Lower leg skin (tissue), 3 donors: ENCODE results near the gene TAF10.

Experiments used
- POLR2A ChIP-seq, 2 donors: fragments of 450-650 bp; IDR thresholded peaks; one replicate each; pipeline ENCODE4 v1.6.1; 2016 to 2017; ENCODE audit warnings: antibody characterized with exemption in 2 of 2, mild to moderate bottlenecking in 1 of 2, moderate library complexity in 1 of 2
- TF ChIP-seq, protein P1 (sequence below), 3 donors: fragments of 450-650 bp; IDR thresholded peaks; one replicate each; pipeline ENCODE4 v1.5.1; 2016; ENCODE audit warnings: antibody characterized with exemption in 3 of 3, mild to moderate bottlenecking in 3 of 3, moderate library complexity in 2 of 3

DNA sequence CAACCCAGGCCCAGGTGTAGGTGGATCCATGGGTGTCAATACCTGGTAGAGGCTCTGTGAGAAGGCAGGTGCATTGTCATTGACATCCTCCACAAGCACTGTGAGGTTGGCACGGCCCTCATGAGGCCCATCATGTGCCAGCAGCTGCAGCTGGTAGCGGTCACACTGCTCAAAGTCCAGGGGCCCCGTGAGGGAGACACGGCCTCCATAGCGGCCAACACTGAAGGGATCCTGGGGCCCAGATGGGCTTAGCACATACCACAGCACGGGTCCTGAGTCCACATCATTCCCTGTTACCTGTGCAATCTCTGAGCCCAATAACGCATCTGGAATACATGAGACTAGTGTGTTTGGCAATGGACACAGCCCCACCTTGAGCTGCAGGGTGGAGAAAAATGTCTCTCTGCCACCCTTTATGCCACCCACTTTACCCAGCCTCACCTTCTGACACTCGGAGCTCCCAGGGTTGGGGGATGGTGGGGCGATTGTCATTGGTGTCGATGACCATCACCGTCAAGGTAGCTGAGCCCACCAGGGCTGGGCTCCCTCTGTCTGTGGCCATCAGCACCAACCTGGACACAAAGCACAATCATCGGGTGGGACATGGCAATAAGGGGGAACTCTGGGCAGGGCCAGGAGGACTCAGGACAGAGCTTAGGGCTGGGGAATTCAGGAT, 13.3 kb upstream of the TAF10 start:
- TF ChIP-seq, protein P1, sequence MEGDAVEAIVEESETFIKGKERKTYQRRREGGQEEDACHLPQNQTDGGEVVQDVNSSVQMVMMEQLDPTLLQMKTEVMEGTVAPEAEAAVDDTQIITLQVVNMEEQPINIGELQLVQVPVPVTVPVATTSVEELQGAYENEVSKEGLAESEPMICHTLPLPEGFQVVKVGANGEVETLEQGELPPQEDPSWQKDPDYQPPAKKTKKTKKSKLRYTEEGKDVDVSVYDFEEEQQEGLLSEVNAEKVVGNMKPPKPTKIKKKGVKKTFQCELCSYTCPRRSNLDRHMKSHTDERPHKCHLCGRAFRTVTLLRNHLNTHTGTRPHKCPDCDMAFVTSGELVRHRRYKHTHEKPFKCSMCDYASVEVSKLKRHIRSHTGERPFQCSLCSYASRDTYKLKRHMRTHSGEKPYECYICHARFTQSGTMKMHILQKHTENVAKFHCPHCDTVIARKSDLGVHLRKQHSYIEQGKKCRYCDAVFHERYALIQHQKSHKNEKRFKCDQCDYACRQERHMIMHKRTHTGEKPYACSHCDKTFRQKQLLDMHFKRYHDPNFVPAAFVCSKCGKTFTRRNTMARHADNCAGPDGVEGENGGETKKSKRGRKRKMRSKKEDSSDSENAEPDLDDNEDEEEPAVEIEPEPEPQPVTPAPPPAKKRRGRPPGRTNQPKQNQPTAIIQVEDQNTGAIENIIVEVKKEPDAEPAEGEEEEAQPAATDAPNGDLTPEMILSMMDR (IDR thresholded peaks at IDR 0.05), result no peak
- TF ChIP-seq POLR2A (IDR thresholded peaks at IDR 0.05), result no peak
